Stomach (tissue), 9 donors: ENCODE data around the gene GRIA1. TPM values are rescaled to one million over a fixed set of nuclear protein-coding genes. Genes with fewer than 3 reads are reported as not detected.

ENCODE experiments used
- DNase-seq, 2 donors: peaks; one replicate each; pipeline versions ENCODE4 v3.0.0 to v3.0.0-alpha.2; 2013 to 2019
- H3K27ac ChIP-seq, 5 donors: fragments of 200-600 bp in 4 of 5; sonication (generic) in 4 of 5; one replicate each; pipeline ENCODE4 v1.5.1; 2013 to 2019; ENCODE audit warnings: mild to moderate bottlenecking in 1 of 5, moderate library complexity in 1 of 5
- H3K27me3 ChIP-seq, 3 donors: fragments of 200-600 bp; sonication (generic); one replicate each; pipeline ENCODE4 v1.5.1; 2017 to 2019; ENCODE audit warnings: mixed run types in 1 of 3
- H3K36me3 ChIP-seq, 4 donors: fragments of 200-600 bp; sonication (generic); 1 replicate in 3 of 4; 2 replicates in 1 of 4; pipeline ENCODE4 v1.5.1; 2016 to 2019
- H3K4me1 ChIP-seq, 4 donors: fragments of 200-600 bp; sonication (generic); one replicate each; pipeline ENCODE4 v1.5.1; 2016 to 2019
- H3K4me3 ChIP-seq, 4 donors: fragments of 200-600 bp; sonication (generic) in 3 of 4; one replicate each; pipeline ENCODE4 v1.5.1; 2016 to 2019; ENCODE audit warnings: mild to moderate bottlenecking in 1 of 4
- H3K9me3 ChIP-seq, 4 donors: fragments of 200-600 bp; sonication (generic); one replicate each; pipeline ENCODE4 v1.5.1; 2016 to 2019
- CTCF ChIP-seq, 7 experiments: fragments of 450-650 bp in 4 of 7; fragments of 200-600 bp in 3 of 7; sonication (generic) in 3 of 7; IDR thresholded peaks; one replicate each; pipeline ENCODE4 v1.5.1; 2016 to 2019; ENCODE audit warnings: antibody characterized with exemption in 7 of 7, control low read depth in 2 of 7, mild to moderate bottlenecking in 1 of 7
- EP300 ChIP-seq: sonication (generic); formaldehyde crosslinking; IDR thresholded peaks from one replicate; pipeline ENCODE4 v1.6.1; 2017; ENCODE audit warnings: antibody characterized with exemption
- POLR2A ChIP-seq, 4 donors: fragments of 450-650 bp; IDR thresholded peaks; one replicate each; pipeline ENCODE4 v1.6.1; 2016; ENCODE audit warnings: antibody characterized with exemption in 4 of 4, control low read depth in 2 of 4, mild to moderate bottlenecking in 1 of 4, moderate library complexity in 1 of 4
- POLR2AphosphoS5 ChIP-seq, 3 donors: sonication (generic); formaldehyde crosslinking; IDR thresholded peaks; one replicate each; pipeline ENCODE4 v1.6.1; 2016; ENCODE audit warnings: antibody characterized with exemption in 3 of 3
- WGBS, 5 donors: extraction: QIAGEN DNeasy Blood & Tissue Kit in 3 of 5; methylation state at CpG; one replicate each; pipeline versions ENCODE4 v1.1.5 to v1.1.7; 2013 to 2018; 5-methylcytosine and 5-hydroxymethylcytosine counted together
- intact Hi-C: fragments of 100-400 bp; cut with DNase I; formaldehyde crosslinking; loops from one replicate; pipeline ENCODE4 v1.15.1; 2023; ENCODE audit warnings: low total_unique reads
- polyA plus RNA-seq, 3 donors: library from polyadenylated mRNA; stranded (reverse); fragments of 200-250 nt; gene quantifications; one replicate each; pipeline ENCODE4 v1.2.3, GENCODE V29; 2013
- total RNA-seq, 5 donors: library from RNA; depleted of rRNA; stranded (reverse); fragments of >200 nt; gene quantifications; one replicate each; pipeline versions ENCODE4 v1.1.0 to v1.2.3, GENCODE V29; 2014 to 2016
- donor health status: healthy with polysubstance abuse.
- donor health status: Bipolar disorder and iron deficiency.
- donor health status: healthy.

The GRIA1 gene
- total and polyA plus RNA-seq, 8 donors = 0.03 to 2.6 (median 0.29) TPM; not detected in 3

- H3K27ac ChIP-seq = no peak overlapping the region
- no peak for DNase-seq
- intact Hi-C loops = no loop called here
- peaks cover 0 to 4% (median 1%) of the 10 kb centered on the region in 4 donors for H3K4me1 ChIP-seq
- TF ChIP-seq POLR2A (IDR thresholded peaks at IDR 0.05) = no peak
- no peak for TF ChIP-seq EP300
- TF ChIP-seq POLR2AphosphoS5 (IDR thresholded peaks at IDR 0.05) = no peak
- TF ChIP-seq CTCF (IDR thresholded peaks at IDR 0.05) = no peak
- no peaks in the 10 kb centered on the region for H3K9me3 ChIP-seq
- H3K36me3 ChIP-seq = no peaks in the 10 kb centered on the region
- H3K4me3 ChIP-seq = no peak overlapping the region
- 60 to 83% (median 66%) methylated on average over 2 of the region's 2 CpGs for WGBS, 5 donors
- peaks cover 0 to 19% (median 7%) of the 10 kb centered on the region in 3 donors for H3K27me3 ChIP-seq
Observed at GRCh38 chr5:153485641-153486040, 4.8 kb upstream of the GRIA1 start.

GRCh38 chr5:153486771-153487170, 3.7 kb upstream of the GRIA1 start:
- Histone ChIP-seq H3K27ac (no peak overlapping the region), H3K4me1 (peaks cover 0 to 9% (median 4%) of the 10 kb centered on the region in 4 donors), H3K27me3 (peaks cover 0 to 30% (median 18%) of the 10 kb centered on the region in 3 donors), H3K9me3 (no peaks in the 10 kb centered on the region), H3K4me3 (no peak overlapping the region), H3K36me3 (no peaks in the 10 kb centered on the region)
- no peak for TF ChIP-seq POLR2AphosphoS5 (IDR thresholded peaks at IDR 0.05)
- TF ChIP-seq CTCF (IDR thresholded peaks at IDR 0.05) = no peak
- TF ChIP-seq POLR2A (IDR thresholded peaks at IDR 0.05) = no peak
- TF ChIP-seq EP300 = no peak
- 59 to 74% (median 66%) methylated on average over 2 of the region's 2 CpGs for WGBS, 5 donors
- intact Hi-C loops = no loop called here
- no peak for DNase-seq

- 47 to 65% (median 58%) methylated on average over 3 of the region's 3 CpGs for WGBS, 5 donors
- Histone ChIP-seq H3K4me1 (peaks cover 0 to 9% (median 4%) of the 10 kb centered on the region in 4 donors), H3K9me3 (no peaks in the 10 kb centered on the region), H3K27ac (no peak overlapping the region), H3K4me3 (no peak overlapping the region), H3K36me3 (no peaks in the 10 kb centered on the region), H3K27me3 (peaks cover 0 to 45% (median 18%) of the 10 kb centered on the region in 3 donors)
- DNase-seq = no peak
- intact Hi-C loops = no loop called here
- TF ChIP-seq POLR2A (IDR thresholded peaks at IDR 0.05) = no peak
- no peak for TF ChIP-seq POLR2AphosphoS5 (IDR thresholded peaks at IDR 0.05)
- no peak for TF ChIP-seq CTCF (IDR thresholded peaks at IDR 0.05)
- no peak for TF ChIP-seq EP300
Observed at GRCh38 chr5:153489611-153490010, 859 bp upstream of the GRIA1 start.

- peaks cover 0 to 45% (median 18%) of the 10 kb centered on the region in 3 donors for H3K27me3 ChIP-seq
- no peaks in the 10 kb centered on the region for H3K9me3 ChIP-seq
- intact Hi-C loops = no loop called here
- H3K27ac ChIP-seq = no peak overlapping the region
- H3K4me3 ChIP-seq = peak overlapping the region in 3 of 4 donors; percentile 0 to 17 (median 10)
- DNase-seq = no peak
- 17 to 34% (median 27%) methylated on average over 14 of the region's 14 CpGs for WGBS, 5 donors
- no peaks in the 10 kb centered on the region for H3K36me3 ChIP-seq
- TF ChIP-seq POLR2A (IDR thresholded peaks at IDR 0.05) (no peak), EP300 (no peak), POLR2AphosphoS5 (IDR thresholded peaks at IDR 0.05) (no peak), CTCF (IDR thresholded peaks at IDR 0.05) (no peak)
- H3K4me1 ChIP-seq = peaks cover 0 to 9% (median 4%) of the 10 kb centered on the region in 4 donors
Observed at GRCh38 chr5:153491038-153491744, 721 bp downstream of the GRIA1 start.
